ENCODE results near the gene TDRD10.

The TDRD10 gene

DNA sequence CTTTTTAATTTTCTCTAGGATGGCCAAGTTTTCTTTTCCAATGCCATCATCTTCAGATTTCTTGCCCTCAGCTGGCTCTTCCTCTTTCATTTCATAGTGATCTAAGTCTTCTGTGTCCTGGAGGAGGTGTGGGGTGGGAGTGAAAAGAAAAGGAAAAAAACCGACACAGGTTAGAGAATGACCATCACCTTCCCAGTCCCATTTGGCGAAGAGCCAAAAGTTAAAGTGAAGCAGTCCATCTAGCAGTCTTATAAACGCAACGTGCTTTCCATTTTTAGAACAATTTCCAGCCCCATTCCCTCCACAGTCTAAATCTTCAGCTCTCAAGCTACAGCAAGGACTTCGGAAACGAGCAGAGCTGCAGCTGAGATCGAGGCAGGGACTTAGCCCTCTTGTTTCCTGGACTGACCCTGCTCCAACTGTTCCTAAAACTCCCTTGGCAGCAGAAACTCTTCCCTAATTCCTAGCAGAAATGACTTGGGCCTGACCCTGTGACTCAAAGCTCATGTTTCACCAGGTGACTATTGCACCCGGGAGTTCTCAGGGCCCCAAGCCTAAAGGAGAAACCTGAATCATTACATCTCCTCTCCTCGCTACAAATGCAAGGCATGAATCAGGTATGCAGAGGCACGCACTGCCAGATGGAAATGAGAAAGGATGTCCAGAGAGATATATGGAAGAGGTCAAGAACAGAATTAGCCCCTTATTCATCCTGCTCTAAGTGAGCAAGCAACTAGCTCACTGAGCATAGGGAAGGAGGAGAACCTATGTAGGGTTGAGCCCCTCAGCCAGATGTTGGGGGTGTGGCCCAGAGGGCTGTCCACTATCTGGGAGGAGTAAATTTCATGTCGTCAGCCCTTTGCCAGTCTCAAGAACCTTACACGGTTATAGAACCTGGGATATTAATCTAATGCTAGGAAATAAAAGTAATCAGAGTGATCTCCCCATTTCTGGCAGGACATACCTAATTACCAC is 51.3 kb downstream of the TDRD10 start:
- DNase-seq: no peak

DNA sequence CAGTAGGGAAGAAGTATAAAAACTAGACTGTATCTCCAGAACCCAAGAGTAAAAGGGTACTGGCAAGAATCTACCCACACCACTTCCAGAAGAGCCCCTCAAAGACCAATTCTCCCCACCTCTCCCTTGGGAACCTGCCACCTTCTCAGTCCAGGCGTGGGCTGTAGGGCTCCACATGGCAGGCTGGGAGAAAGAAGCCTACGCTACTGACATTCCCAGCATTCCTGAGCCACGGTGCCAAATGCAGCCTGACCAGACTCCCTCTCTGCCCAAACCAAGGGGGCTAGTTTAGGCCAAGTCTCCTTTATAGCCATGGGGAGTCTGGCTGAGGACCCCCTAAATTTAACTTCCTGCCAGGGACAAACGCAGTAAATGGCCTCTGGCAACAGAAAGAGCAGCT is 54.4 kb downstream of the TDRD10 start:
- DNase-seq: no peak

GRCh38 chr1:154557248-154557938 is 55.4 kb downstream of the TDRD10 start:
- no peak for DNase-seq

GRCh38 chr1:154557939-154558719 is 56.1 kb downstream of the TDRD10 start, which contains the start of gene UBE2Q1:
Gene UBE2Q1, minus strand, starts transcription at chr1:154558662. Its CDS starts 109 bp downstream, at chr1:154558553.
- no peak for DNase-seq

DNA sequence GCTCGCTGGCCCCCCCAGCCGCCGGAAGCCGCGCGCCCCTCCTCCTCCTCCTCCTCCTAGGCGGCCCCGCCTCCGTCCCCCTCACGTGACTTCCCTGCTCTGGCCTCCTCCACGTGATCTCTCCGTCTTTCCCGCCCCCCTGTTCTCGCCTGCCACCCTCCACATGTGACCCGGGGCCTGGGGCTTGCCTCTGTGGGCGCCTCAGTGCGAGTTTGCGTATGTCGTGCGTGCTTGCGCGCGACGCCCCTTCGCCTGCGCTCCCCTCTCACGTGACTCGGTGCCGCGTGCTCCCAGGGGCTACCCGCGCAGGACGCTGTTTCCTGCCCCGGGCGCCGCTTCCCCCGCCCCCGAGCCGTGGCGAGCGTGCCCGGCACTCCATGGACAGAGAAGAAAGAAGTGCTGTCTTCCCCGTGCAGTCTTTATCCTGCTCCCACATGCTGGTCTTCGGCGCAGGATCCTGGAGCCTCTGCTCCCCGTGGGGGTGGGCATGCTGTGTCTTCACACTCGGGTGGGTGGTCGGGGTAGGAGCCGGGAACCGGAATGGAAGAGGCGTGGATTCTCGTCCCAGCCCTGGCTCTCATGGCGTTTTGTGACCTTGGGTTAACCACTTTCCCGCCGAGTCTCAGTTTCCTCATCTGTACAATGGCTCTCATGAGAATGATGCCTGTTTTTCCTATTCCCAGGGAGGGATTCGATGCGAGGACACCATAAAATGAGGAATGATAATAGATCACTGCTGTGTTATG is 56.9 kb downstream of the TDRD10 start:
- DNase-seq: peak; percentile 85

DNA sequence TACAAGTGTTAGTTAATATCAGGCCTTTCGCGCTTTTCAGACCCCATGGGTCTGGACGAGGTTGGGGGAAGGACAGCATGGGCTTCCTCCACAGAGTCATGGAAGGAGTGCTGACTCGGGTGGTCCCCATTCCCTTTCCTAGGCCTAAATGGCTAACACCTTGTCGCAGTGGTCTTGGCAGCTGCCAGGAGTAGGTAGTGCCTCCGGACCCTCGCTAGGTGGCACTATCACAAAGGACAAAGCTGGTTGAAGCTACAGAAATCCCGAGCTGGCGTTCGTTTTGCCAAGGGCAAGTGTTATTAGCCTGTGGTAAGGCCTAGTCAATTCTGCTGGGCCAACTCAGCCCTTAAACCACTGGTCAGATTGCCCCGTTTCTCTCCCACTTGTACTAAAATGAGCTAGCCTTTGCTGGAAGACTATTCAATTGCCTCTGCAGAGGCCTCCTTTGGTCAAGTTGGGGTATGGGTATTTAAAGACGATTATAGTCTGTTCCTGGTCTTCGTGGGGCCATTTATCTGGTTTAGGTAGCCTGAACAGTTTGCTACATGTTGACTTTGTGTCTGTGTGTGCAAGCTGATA is 57.5 kb downstream of the TDRD10 start:
- DNase-seq: peak; percentile 60

- DNase-seq: no peak
Observed at GRCh38 chr1:154565876-154566275, 63.9 kb downstream of the TDRD10 start.

DNA sequence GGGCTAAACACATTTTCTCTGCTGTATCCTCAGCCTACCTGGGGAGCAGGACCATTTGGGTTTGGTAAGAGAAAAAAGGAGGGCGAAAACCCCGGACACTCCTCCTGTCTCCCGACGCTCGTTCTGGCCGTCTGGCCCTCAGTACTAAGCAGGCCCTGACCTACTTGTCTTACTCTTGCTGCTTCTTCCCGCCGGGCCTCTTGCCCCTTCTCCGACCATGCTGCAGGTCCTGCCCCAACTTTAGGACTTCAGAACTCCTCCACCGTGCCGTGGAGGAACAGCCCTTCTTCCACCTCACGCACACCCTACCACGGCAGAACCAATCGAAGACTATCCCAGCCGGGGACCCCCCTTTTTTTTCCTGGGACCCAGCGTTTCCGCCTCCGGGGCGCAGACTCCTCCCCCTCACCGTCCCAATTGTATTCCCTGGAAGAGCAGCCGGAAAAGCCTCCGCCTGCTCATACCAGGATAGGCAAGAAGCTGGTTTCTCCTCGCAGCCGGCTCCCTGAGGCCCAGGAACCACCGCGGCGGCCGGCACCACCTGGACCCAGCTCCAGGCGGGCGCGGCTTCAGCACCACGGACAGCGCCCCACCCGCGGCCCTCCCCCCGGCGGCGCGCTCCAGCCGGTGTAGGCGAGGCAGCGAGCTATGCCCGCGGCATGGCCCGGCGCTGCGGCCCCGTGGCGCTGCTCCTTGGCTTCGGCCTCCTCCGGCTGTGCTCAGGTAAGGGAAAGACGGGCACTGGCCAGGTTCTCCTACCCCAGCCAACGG is 65.6 kb downstream of the TDRD10 start, which contains the start of gene CHRNB2:
TSS of gene CHRNB2 (plus strand) at position 393 of the 771 bp plus-strand sequence. CDS start at position 660, 267 bp downstream.
- DNase-seq: peak; percentile 30

DNA sequence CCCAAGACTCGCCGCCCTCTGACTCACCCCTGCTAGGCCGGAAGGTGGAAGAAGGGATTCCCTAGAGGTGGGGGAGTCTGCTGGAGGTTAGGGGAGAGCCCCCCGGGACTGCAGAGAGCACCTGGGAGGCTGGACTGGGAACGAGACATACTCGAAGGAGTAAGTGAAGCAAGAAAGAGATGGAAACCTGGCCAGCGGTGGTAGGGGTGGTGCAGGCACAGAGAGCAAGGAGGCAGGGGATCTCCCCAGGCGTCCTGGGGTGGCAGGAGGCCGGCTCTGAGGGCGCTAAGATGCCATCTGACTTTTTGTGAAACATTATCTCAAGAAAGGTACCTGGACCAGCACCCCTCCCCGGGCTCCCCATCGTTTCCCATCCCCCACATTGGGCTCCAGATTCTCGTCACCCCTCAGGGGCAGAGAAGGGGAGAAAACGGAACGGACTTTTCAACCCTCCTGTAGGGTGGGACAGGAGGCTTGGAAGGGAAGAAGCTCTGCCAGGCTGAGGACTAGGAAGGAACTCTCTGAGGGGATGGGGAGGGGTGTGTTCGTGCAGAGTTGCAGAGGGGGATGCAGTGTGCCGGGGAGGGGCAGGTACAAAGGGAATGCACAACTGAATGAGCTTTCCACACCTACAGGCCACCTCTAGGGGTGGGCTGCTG is 66.3 kb downstream of the TDRD10 start:
- no peak for DNase-seq

DNA sequence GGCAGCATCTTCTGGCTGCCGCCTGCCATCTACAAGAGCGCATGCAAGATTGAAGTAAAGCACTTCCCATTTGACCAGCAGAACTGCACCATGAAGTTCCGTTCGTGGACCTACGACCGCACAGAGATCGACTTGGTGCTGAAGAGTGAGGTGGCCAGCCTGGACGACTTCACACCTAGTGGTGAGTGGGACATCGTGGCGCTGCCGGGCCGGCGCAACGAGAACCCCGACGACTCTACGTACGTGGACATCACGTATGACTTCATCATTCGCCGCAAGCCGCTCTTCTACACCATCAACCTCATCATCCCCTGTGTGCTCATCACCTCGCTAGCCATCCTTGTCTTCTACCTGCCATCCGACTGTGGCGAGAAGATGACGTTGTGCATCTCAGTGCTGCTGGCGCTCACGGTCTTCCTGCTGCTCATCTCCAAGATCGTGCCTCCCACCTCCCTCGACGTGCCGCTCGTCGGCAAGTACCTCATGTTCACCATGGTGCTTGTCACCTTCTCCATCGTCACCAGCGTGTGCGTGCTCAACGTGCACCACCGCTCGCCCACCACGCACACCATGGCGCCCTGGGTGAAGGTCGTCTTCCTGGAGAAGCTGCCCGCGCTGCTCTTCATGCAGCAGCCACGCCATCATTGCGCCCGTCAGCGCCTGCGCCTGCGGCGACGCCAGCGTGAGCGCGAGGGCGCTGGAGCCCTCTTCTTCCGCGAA is 69.4 kb downstream of the TDRD10 start:
- no peak for DNase-seq

DNA sequence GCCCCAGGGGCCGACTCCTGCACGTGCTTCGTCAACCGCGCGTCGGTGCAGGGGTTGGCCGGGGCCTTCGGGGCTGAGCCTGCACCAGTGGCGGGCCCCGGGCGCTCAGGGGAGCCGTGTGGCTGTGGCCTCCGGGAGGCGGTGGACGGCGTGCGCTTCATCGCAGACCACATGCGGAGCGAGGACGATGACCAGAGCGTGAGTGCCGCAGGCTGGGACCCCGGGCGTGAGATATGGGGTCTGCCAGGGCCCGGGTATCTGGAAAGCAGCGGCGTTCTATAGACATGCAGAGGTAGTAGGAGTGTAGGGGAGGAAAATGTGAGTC is 69.9 kb downstream of the TDRD10 start:
- DNase-seq: no peak

DNA sequence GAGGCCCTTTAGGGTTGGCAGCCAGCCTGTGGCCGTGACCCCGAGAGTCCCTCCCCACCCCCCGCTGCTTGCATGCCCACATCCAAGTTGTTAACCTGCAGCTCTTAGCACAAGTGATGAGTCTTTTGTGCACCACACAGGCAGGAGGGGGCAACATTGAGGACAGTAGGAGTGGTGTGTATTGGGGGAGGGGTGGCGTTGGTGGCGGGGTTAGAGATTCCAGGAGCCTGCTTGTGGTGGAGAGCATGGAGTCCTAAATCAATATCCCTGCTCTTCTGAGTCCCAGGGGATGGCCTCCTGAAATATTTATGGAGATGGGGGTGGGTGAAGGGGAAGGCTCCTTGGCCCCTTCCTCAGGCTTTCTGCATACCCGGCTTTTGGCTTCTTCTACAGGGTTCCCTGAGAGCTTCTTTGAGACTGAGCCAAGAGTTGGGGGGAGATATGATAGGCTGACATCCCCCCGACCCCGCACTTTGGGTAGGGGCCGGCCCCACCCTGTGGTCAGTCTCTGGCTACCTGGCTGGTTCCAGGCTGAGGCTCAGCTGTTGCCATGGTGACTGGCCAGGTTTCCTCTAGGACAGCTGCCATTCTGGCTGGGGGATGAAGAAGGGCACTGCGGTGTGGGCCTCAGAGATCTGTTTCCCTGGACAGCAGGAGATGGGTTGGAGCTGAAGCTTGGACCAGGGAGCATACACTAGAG is 70.6 kb downstream of the TDRD10 start:
- no peak for DNase-seq

GRCh38 chr1:154573168-154573510 is 71.1 kb downstream of the TDRD10 start:
- DNase-seq: no peak

GRCh38 chr1:154574716-154575115 is 72.7 kb downstream of the TDRD10 start:
- no peak for DNase-seq

- DNase-seq: no peak
Observed at GRCh38 chr1:154575147-154575927, 73.3 kb downstream of the TDRD10 start.

- DNase-seq: no peak
Observed at GRCh38 chr1:154575951-154576566, 74.0 kb downstream of the TDRD10 start.

DNA sequence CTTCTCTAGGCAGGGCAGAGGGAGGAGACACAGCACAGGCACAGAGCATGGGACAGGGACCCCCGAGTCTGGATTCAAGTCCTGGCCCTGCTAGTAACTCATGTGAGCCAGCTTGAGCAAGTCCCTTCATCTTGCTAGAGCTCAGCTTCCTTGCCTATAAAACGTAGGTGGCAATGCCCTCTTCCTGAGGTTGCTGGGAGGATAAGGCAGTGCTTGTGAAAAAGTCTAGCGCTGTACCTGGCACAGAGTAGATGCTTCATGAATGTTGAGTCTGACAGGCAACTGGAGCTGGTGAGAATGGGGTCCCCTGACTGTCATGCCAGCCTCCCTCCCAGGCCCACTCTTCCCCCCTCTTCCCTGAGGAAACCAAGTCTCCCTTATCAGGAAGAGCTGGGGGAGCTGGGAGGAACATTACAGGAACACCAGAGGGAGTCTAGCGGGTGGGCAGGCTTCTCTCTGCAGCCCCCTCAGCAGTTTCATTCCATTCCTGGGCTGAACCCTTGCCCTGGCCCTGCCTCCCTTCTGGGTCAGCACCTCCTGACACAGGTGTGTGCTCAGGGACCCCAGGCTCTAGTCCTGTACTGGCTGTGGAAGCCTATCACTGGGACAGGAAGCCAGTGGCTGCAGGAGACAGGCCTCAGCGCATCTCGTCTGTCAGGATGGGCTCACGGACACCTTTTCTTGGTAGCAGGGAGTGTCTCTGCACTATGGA is 75.5 kb downstream of the TDRD10 start:
- DNase-seq: no peak

- DNase-seq: no peak
Observed at GRCh38 chr1:154578058-154578418, 76.0 kb downstream of the TDRD10 start.

All from NCI-H524 treated with DMSO at 0.1 percent for 48 hours (cell line).